Stimulated activated memory B cell treated with anti-CD40 and anti-IgM and Interleukin-4, amounts not matched to agents 10 μg/mL and 1 μg/mL and 100 μg/mL, for 72 hours (primary cell): Measurements from ENCODE around the gene ZNF180.
"Not testable (repeated sequence)": the region's sequence is repeated elsewhere in the genome, so short reads cannot be mapped to it uniquely, and the experiment has no call there.

ENCODE experiments used
- ATAC-seq: fragments of 150-1000 bp; cut with Tn5 transposase; 2 replicates; pipeline ENCODE4 v1.10.0; 2021
- H3K27ac Mint-ChIP-seq: one replicate; pipeline ENCODE4 v1.8.0; 2022; ENCODE audit warnings: mild to moderate bottlenecking, mixed read lengths
- H3K27me3 Mint-ChIP-seq: one replicate; pipeline ENCODE4 v1.8.0; 2022; ENCODE audit warnings: mixed read lengths
- H3K36me3 Mint-ChIP-seq: one replicate; pipeline ENCODE4 v1.8.0; 2022; ENCODE audit warnings: mixed read lengths
- H3K4me1 Mint-ChIP-seq: one replicate; pipeline ENCODE4 v1.8.0; 2022; ENCODE audit warnings: mixed read lengths
- H3K4me3 Mint-ChIP-seq: one replicate; pipeline ENCODE4 v1.8.0; 2022; ENCODE audit warnings: mild to moderate bottlenecking, moderate library complexity, mixed read lengths
- H3K9me3 Mint-ChIP-seq: one replicate; pipeline ENCODE4 v1.8.0; 2022; ENCODE audit warnings: mixed read lengths

The ZNF180 gene

GRCh38 chr19:44499962-44500949, at the start of gene ZNF180:
ZNF180 (minus strand) TSS chr19:44500522; CDS start chr19:44497334, 3,188 bp downstream.
- Mint-ChIP-seq H3K36me3 (peaks cover 51% of the 10 kb centered on the region), H3K27me3 (peaks cover 5% of the 10 kb centered on the region), H3K4me3 (peak within 1 kb of the TSS; percentile 92), H3K4me1 (peaks cover 42% of the 10 kb centered on the region), H3K9me3 (peaks cover 32% of the 10 kb centered on the region), H3K27ac (peak within 1 kb of the TSS; percentile 87)
- peak; percentile 97 for ATAC-seq

- Mint-ChIP-seq H3K27me3 (peaks cover 18% of the 10 kb centered on the region), H3K27ac (no peak overlapping the region)
Observed at GRCh38 chr19:44549507-44549906, 49.2 kb upstream of the ZNF180 start.

GRCh38 chr19:44548736-44549135, 48.4 kb upstream of the ZNF180 start:
- no peaks in the 10 kb centered on the region for H3K36me3 Mint-ChIP-seq
- no peak for ATAC-seq
- no peaks in the 10 kb centered on the region for H3K4me1 Mint-ChIP-seq
- H3K27me3 Mint-ChIP-seq = peaks cover 18% of the 10 kb centered on the region
- peaks cover 26% of the 10 kb centered on the region for H3K9me3 Mint-ChIP-seq
- H3K4me3 Mint-ChIP-seq = no peak overlapping the region
- no peak overlapping the region for H3K27ac Mint-ChIP-seq

More at GRCh38 chr19:44549507-44549906, 49.2 kb upstream of the ZNF180 start:
- no peak for ATAC-seq
- H3K36me3 Mint-ChIP-seq = no peaks in the 10 kb centered on the region
- no peaks in the 10 kb centered on the region for H3K4me1 Mint-ChIP-seq
- H3K4me3 Mint-ChIP-seq = no peak overlapping the region
- H3K9me3 Mint-ChIP-seq = peaks cover 24% of the 10 kb centered on the region

- Mint-ChIP-seq H3K4me3 (no peak overlapping the region), H3K36me3 (no peaks in the 10 kb centered on the region), H3K9me3 (peaks cover 22% of the 10 kb centered on the region), H3K27ac (no peak overlapping the region), H3K4me1 (no peaks in the 10 kb centered on the region), H3K27me3 (peaks cover 31% of the 10 kb centered on the region)
- ATAC-seq = no peak
Observed at GRCh38 chr19:44544031-44544430, 43.7 kb upstream of the ZNF180 start.

- Mint-ChIP-seq H3K36me3 (no peaks in the 10 kb centered on the region), H3K9me3 (peaks cover 24% of the 10 kb centered on the region)
- ATAC-seq = no peak
Observed at GRCh38 chr19:44542671-44543070, 42.3 kb upstream of the ZNF180 start.

GRCh38 chr19:44540736-44541135, 40.4 kb upstream of the ZNF180 start:
- H3K27ac Mint-ChIP-seq = no peak overlapping the region
- peaks cover 31% of the 10 kb centered on the region for H3K27me3 Mint-ChIP-seq
- H3K9me3 Mint-ChIP-seq = peaks cover 27% of the 10 kb centered on the region
- no peaks in the 10 kb centered on the region for H3K4me1 Mint-ChIP-seq
- H3K4me3 Mint-ChIP-seq = no peak overlapping the region
- no peak for ATAC-seq
- H3K36me3 Mint-ChIP-seq = no peaks in the 10 kb centered on the region

More at GRCh38 chr19:44542671-44543070, 42.3 kb upstream of the ZNF180 start:
- Mint-ChIP-seq H3K4me1 (no peaks in the 10 kb centered on the region), H3K4me3 (no peak overlapping the region), H3K27ac (no peak overlapping the region), H3K27me3 (peaks cover 31% of the 10 kb centered on the region)

- H3K36me3 Mint-ChIP-seq = no peaks in the 10 kb centered on the region
- H3K27me3 Mint-ChIP-seq = peaks cover 31% of the 10 kb centered on the region
- no peak overlapping the region for H3K27ac Mint-ChIP-seq
- ATAC-seq = no peak
- H3K9me3 Mint-ChIP-seq = peaks cover 29% of the 10 kb centered on the region
- H3K4me3 Mint-ChIP-seq = no peak overlapping the region
- no peaks in the 10 kb centered on the region for H3K4me1 Mint-ChIP-seq
Observed at GRCh38 chr19:44539991-44540390, 39.7 kb upstream of the ZNF180 start.

- Mint-ChIP-seq H3K4me3 (no peak overlapping the region), H3K9me3 (peaks cover 29% of the 10 kb centered on the region), H3K27me3 (peaks cover 27% of the 10 kb centered on the region), H3K27ac (no peak overlapping the region), H3K4me1 (no peaks in the 10 kb centered on the region), H3K36me3 (no peaks in the 10 kb centered on the region)
- no peak for ATAC-seq
Observed at GRCh38 chr19:44539236-44539826, 39.0 kb upstream of the ZNF180 start.

GRCh38 chr19:44535361-44535760, 35.0 kb upstream of the ZNF180 start:
- ATAC-seq, H3K4me3 Mint-ChIP-seq, H3K4me1 Mint-ChIP-seq, H3K27ac Mint-ChIP-seq, H3K36me3 Mint-ChIP-seq: not testable (repeated sequence)
- Mint-ChIP-seq H3K27me3 (peaks cover 20% of the 10 kb centered on the region), H3K9me3 (peaks cover 20% of the 10 kb centered on the region)

GRCh38 chr19:44532819-44533218, 32.5 kb upstream of the ZNF180 start:
- peaks cover 19% of the 10 kb centered on the region for H3K9me3 Mint-ChIP-seq
- no peak for ATAC-seq

GRCh38 chr19:44530777-44531176, 30.5 kb upstream of the ZNF180 start:
- ATAC-seq = no peak
- Mint-ChIP-seq H3K4me3 (no peak overlapping the region), H3K27me3 (peaks cover 47% of the 10 kb centered on the region), H3K4me1 (no peaks in the 10 kb centered on the region), H3K36me3 (no peaks in the 10 kb centered on the region), H3K27ac (no peak overlapping the region), H3K9me3 (peaks cover 13% of the 10 kb centered on the region)

More at GRCh38 chr19:44532819-44533218, 32.5 kb upstream of the ZNF180 start:
- Mint-ChIP-seq H3K27ac (no peak overlapping the region), H3K4me3 (no peak overlapping the region), H3K36me3 (no peaks in the 10 kb centered on the region), H3K4me1 (no peaks in the 10 kb centered on the region), H3K27me3 (peaks cover 43% of the 10 kb centered on the region)

- Mint-ChIP-seq H3K27ac (no peak within 1 kb of the TSS), H3K4me1 (no peaks in the 10 kb centered on the region), H3K4me3 (no peak within 1 kb of the TSS), H3K27me3 (peaks cover 47% of the 10 kb centered on the region), H3K9me3 (peaks cover 11% of the 10 kb centered on the region), H3K36me3 (no peaks in the 10 kb centered on the region)
- no peak for ATAC-seq
Observed at GRCh38 chr19:44529536-44529935, 29.2 kb upstream of the ZNF180 start, which contains the start of gene CEACAM20. CEACAM20 (minus strand) TSS chr19:44529675; CDS start chr19:44529509, 166 bp downstream.

GRCh38 chr19:44527554-44527953, 27.2 kb upstream of the ZNF180 start:
- ATAC-seq = no peak
- H3K27me3 Mint-ChIP-seq = peaks cover 38% of the 10 kb centered on the region
- H3K4me1 Mint-ChIP-seq = no peaks in the 10 kb centered on the region
- H3K9me3 Mint-ChIP-seq = peaks cover 11% of the 10 kb centered on the region
- H3K4me3 Mint-ChIP-seq = no peak overlapping the region
- H3K36me3 Mint-ChIP-seq = no peaks in the 10 kb centered on the region
- H3K27ac Mint-ChIP-seq = no peak overlapping the region

GRCh38 chr19:44525721-44526430, 25.6 kb upstream of the ZNF180 start:
- ATAC-seq = no peak
- no peaks in the 10 kb centered on the region for H3K4me1 Mint-ChIP-seq
- no peaks in the 10 kb centered on the region for H3K36me3 Mint-ChIP-seq
- H3K27ac Mint-ChIP-seq = no peak overlapping the region
- H3K9me3 Mint-ChIP-seq = peaks cover 11% of the 10 kb centered on the region
- no peak overlapping the region for H3K4me3 Mint-ChIP-seq
- H3K27me3 Mint-ChIP-seq = peaks cover 32% of the 10 kb centered on the region

- no peaks in the 10 kb centered on the region for H3K4me1 Mint-ChIP-seq
- no peaks in the 10 kb centered on the region for H3K36me3 Mint-ChIP-seq
- ATAC-seq = no peak
- H3K27me3 Mint-ChIP-seq = no peaks in the 10 kb centered on the region
- no peak overlapping the region for H3K4me3 Mint-ChIP-seq
- H3K9me3 Mint-ChIP-seq = peaks cover 4% of the 10 kb centered on the region
- no peak overlapping the region for H3K27ac Mint-ChIP-seq
Observed at GRCh38 chr19:44521370-44521769, 21.0 kb upstream of the ZNF180 start.
